HUES6 (cell line): ENCODE data around the gene GABPB1.

Experiments
- H3K27ac ChIP-seq: 2 replicates; pipeline ENCODE4 v1.7.0; 2013; ENCODE audit warnings: low read depth, mild to moderate bottlenecking, low read length, inconsistent platforms
- H3K27me3 ChIP-seq: 2 replicates; pipeline ENCODE4 v1.6.1; 2013; ENCODE audit warnings: low read length; ENCODE audit not compliant: control insufficient read depth, insufficient read depth
- H3K36me3 ChIP-seq: 2 replicates; pipeline ENCODE4 v1.6.1; 2013; ENCODE audit warnings: low read length; ENCODE audit not compliant: control insufficient read depth, insufficient read depth
- H3K4me1 ChIP-seq: 2 replicates; pipeline ENCODE4 v1.6.1; 2013; ENCODE audit warnings: low read length; ENCODE audit not compliant: control insufficient read depth, insufficient read depth
- H3K4me3 ChIP-seq: 2 replicates; pipeline ENCODE4 v1.5.1; 2013; ENCODE audit warnings: low read depth, low read length
- H3K9ac ChIP-seq: one replicate; pipeline ENCODE4 v1.6.1; 2013; ENCODE audit warnings: mild to moderate bottlenecking, low read length
- H3K9me3 ChIP-seq: 2 replicates; pipeline ENCODE4 v1.6.1; 2013; ENCODE audit warnings: low read depth, low read length; ENCODE audit not compliant: control insufficient read depth, insufficient read depth

Gene GABPB1

DNA sequence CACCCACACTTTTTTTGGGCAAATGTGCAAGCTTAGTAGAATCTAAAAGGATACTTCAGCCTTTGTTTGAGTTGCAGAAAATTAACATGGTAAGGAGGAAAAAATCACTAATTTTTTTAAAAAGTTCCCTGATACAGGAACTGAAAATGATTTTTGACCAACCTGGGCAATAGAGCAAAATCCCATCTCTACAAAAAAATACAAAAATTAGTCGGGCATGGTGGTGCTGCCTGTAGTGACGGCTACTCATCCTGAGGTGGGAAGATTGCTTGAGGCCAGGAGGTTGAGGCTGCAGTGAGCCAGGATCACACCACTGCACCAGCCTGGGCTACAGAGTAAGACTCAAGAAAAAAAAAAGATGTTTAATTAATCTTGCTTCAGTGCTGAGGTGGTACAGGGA is 10.6 kb upstream of the GABPB1 start:
- peaks cover 49% of the 10 kb centered on the region for H3K36me3 ChIP-seq
- no peaks in the 10 kb centered on the region for H3K9me3 ChIP-seq
- H3K27me3 ChIP-seq, result no peaks in the 10 kb centered on the region
- H3K4me3 ChIP-seq, result no peak overlapping the region
- no peaks in the 10 kb centered on the region for H3K4me1 ChIP-seq
- no peak overlapping the region for H3K27ac ChIP-seq
- no peak overlapping the region for H3K9ac ChIP-seq

DNA sequence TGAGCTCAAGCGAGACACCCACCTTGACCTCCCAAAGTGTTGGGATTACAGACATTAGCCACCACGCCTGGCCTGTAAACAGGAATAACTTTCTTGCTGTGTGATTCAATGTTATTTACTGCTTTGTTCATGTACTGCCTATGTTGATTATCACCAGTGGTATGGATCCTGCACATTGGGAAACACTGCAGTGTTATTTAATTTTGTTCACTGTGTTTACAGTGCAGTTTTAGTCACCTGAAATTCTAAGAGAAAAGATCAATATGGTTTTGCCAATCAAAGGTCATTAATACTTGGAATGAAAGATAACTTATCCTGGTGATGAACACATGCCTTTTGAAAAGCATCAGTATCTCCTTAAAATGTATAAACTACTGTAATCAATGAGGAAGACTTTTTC is 8.6 kb upstream of the GABPB1 start:
- Histone ChIP-seq H3K27ac (no peak overlapping the region), H3K9ac (no peak overlapping the region), H3K27me3 (no peaks in the 10 kb centered on the region), H3K4me3 (no peak overlapping the region), H3K4me1 (no peaks in the 10 kb centered on the region), H3K36me3 (peaks cover 55% of the 10 kb centered on the region), H3K9me3 (no peaks in the 10 kb centered on the region)

DNA sequence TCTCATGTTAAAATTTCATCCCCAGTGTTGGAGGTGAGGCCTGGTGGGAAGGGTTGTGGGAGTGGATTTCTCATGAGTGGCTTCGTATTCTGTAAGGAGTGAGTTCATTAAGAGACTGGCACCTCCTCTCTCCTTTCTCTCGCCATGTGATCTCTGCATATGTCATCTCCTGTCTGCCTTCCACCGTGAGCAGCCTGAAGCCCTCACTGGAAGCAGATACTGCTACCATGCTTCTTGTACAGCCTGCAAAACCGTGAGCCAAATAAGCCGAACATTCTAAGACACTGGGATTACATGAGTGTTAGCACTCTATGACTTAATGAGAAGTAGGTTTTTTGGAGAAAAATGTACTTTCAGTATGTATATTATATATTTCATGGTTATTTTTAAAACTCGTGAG is 6.8 kb upstream of the GABPB1 start:
- Histone ChIP-seq H3K36me3 (peaks cover 61% of the 10 kb centered on the region), H3K9me3 (no peaks in the 10 kb centered on the region), H3K9ac (no peak overlapping the region), H3K4me3 (no peak overlapping the region), H3K27me3 (no peaks in the 10 kb centered on the region), H3K27ac (no peak overlapping the region), H3K4me1 (peaks cover 4% of the 10 kb centered on the region; the same call in 1 of the 2 replicates)

DNA sequence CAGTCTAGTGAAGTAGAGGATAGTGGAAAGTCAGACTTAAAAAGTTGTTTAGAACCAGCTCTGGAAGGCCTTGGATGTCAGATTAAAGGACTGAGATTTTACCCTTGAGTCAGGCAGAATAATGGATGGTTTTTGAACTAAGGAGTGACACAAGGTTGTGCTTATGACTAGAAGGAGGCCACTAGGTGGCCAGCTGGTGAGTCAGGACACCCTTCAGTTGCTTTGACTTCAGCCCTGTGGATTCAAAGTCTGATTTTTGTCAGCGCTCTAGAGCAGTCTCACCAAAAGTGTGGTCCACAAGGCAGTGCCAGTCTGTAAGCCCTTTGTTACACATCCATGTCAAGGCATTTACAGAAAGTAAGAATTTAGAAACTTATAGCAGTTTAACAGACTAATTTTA is 3.8 kb upstream of the GABPB1 start:
- peaks cover 10% of the 10 kb centered on the region for H3K4me1 ChIP-seq
- no peak overlapping the region for H3K9ac ChIP-seq
- H3K4me3 ChIP-seq, result no peak overlapping the region
- H3K27ac ChIP-seq, result no peak overlapping the region
- H3K27me3 ChIP-seq, result no peaks in the 10 kb centered on the region
- peaks cover 54% of the 10 kb centered on the region for H3K36me3 ChIP-seq
- no peaks in the 10 kb centered on the region for H3K9me3 ChIP-seq

DNA sequence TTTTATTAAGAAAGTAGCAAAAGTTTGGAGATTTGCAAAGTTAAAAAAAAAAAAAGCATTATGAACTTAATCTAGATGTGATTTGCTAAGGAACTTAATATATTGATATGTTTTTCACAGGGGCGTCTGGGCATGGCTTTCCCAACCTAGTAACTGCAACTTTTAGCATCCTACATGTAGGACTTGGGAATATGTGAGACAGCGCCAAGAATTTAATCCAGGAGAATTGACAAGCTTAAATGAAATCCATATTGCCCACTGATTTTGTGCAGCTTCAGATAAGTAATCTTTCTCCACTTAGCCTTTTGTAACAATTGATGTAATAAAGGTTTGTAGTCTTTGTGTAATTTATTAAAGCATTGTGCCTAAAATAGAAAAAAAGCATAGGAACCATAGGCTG is 982 bp upstream of the GABPB1 start:
- Histone ChIP-seq H3K9ac (peak overlapping the region; percentile 95), H3K27ac (peak overlapping the region; percentile 98), H3K36me3 (peaks cover 30% of the 10 kb centered on the region), H3K9me3 (no peaks in the 10 kb centered on the region), H3K27me3 (no peaks in the 10 kb centered on the region), H3K4me3 (peak overlapping the region; percentile 98), H3K4me1 (peaks cover 10% of the 10 kb centered on the region)

DNA sequence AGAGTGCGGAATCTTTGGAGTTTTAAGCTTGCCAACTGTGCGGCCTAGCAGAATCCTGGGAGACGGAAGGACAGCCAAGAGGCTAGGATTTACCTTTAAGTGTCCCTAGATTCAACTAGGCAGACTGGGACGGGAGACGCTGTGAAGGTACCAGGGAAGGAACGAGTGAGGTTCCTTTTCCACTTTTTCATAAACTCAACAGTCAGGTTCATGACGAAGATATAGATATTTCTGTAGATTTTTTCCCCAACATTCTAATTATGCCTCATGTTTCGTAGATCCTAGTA is 564 bp upstream of the GABPB1 start:
- Histone ChIP-seq H3K4me1 (peaks cover 10% of the 10 kb centered on the region), H3K27ac (peak overlapping the region; percentile 98), H3K9me3 (no peaks in the 10 kb centered on the region), H3K27me3 (no peaks in the 10 kb centered on the region), H3K4me3 (peak overlapping the region; percentile 98), H3K9ac (peak overlapping the region; percentile 95), H3K36me3 (peaks cover 26% of the 10 kb centered on the region)

DNA sequence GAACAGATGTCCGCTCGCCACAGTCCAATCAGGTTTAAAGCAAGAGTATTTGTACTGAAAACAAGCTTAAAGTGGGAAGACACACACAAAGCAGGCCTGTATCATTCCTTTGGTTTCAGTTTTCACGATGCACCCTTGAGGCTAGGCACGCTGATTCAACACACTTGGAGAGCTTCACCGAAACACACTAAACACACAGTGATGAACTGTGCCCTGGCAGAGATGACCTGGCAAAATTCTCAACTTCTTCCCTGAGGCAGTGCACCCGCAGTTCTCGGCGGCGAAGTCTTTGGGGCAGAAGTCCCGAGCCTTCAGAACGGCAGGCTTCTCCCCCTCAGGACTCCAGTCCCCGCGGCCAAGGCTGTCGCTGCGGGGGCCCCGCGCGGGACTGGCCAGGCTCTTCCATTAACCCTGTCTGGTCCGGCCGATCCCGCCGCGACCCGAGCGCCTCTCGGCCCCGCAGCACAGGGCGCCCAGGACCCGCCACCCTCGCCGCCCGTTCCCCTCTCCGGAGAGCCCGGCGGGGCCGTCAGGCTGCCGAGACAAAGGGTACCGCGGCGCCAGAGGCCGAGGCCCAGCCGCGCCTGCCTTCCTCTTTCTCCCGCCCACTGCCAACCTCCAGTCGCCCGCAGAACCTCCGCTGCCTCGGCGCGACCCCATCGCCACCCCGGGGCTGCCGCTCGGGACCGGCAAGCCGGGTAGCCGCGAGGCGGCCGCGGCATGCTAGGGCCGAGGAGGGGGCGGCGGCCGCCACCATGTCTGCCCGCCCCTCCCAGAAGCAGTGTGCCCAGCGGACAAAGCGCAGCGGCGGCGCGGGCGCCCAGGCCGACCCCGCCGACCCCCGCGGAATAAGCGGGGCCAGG is 792 bp downstream of the GABPB1 start:
- peak overlapping the region; percentile 98 for H3K27ac ChIP-seq
- peaks cover 20% of the 10 kb centered on the region for H3K36me3 ChIP-seq
- H3K9me3 ChIP-seq, result no peaks in the 10 kb centered on the region
- H3K9ac ChIP-seq, result peak overlapping the region; percentile 95
- peaks cover 10% of the 10 kb centered on the region for H3K4me1 ChIP-seq
- H3K27me3 ChIP-seq, result no peaks in the 10 kb centered on the region
- peak overlapping the region; percentile 98 for H3K4me3 ChIP-seq

DNA sequence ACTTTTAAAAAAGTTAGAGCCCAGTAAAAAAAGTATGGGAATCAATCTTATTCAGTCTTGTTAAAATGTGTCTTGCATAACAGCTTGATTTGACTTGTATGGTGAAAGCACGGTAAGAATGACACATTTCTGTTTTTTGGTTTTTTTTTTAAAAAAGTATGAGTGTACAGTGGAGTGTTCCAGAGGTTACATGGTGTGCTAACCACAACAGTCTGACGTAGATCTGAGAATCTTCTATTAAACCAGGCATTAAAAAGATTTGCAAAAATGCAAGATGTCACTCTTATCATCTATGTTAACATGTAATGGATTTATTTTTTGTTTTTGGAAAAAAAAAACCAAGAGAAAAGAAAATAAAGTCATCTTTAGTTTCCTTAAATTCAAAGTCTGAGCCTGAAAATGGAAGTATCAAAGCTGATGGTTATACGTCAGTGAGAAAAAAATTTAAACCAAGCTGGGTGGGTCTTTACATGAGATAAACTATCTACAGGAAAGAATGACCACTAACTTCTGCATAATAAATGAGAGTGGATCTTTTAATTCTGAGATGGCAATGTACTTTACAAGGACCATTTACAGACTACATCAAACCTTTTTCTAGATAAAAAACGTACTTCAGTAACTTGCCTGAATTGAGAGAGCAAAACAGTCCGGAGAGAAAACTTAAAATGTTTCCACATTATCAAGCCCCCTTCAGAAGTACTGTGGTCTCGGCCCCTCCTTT is 1.6 kb downstream of the GABPB1 start:
- H3K27ac ChIP-seq, result peak overlapping the region; percentile 98
- H3K4me1 ChIP-seq, result peaks cover 10% of the 10 kb centered on the region
- peak overlapping the region; percentile 95 for H3K9ac ChIP-seq
- peaks cover 14% of the 10 kb centered on the region for H3K36me3 ChIP-seq
- no peaks in the 10 kb centered on the region for H3K27me3 ChIP-seq
- peak overlapping the region; percentile 98 for H3K4me3 ChIP-seq
- H3K9me3 ChIP-seq, result no peaks in the 10 kb centered on the region

DNA sequence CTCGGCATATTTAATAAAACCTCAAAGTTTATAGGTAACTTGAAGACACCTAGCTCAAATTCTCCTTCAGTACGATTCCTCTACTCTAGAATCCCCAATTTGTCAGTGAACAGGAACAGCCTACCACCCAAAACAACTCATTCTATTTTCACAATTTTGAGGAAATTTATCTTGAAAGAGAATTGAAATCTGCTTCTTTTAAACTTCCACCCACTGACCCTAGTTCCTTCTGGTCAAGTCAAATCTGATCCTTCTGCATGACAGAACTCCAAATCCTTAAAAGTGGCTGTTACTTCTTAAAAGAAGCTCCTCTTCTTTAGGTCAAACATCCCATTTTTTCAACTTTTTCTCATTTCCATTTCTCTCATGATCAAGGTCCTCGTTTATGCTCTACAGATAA is 4.4 kb downstream of the GABPB1 start:
- Histone ChIP-seq H3K4me3 (no peak overlapping the region), H3K36me3 (no peaks in the 10 kb centered on the region), H3K9me3 (no peaks in the 10 kb centered on the region), H3K4me1 (no peaks in the 10 kb centered on the region; the same call in 1 of the 2 replicates), H3K27ac (no peak overlapping the region), H3K9ac (no peak overlapping the region), H3K27me3 (no peaks in the 10 kb centered on the region)

DNA sequence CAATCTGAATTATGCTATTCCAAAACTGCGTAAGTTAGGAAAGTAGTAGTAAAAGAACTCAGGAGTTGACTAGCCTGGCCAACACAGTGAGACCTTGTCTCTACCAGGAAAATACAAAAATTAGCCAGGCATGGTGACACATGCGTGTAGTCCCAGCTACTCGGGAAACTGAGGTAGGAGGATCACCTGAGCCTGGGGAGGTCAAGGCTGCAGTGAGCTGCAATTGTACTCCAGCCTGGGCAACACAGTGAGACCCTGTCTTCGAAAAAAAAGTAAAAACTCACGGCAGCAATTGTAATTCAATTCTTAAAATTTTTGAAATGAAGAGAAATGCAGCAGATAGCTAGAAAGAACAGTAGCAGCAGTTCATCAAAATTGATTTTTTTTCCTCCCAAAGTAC is 9.7 kb downstream of the GABPB1 start:
- Histone ChIP-seq H3K27ac (no peak overlapping the region), H3K27me3 (no peaks in the 10 kb centered on the region), H3K4me3 (no peak overlapping the region), H3K9ac (no peak overlapping the region), H3K36me3 (no peaks in the 10 kb centered on the region), H3K4me1 (no peaks in the 10 kb centered on the region), H3K9me3 (no peaks in the 10 kb centered on the region)

DNA sequence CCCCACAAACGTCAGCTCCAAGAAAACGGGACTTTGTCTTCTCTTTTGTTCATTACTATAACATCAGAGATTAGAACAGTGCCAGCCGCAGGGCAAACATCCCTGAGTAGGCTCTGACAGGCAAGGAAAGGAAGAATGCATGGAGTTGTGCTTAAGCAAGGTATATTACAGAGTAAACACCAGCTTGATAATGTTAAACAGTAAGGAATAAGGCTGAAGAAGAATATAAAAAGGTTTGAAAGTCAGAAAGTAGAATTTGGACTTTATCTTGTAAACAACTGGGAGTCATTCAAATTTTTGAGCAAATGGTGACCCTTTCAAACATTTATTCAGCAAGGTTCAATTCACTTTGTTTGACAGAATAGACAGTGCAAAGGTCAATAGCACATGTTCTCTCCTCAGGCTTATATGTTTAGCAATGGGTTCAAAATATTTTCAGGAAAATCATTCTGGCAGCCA is 11.0 kb downstream of the GABPB1 start:
- Histone ChIP-seq H3K27ac (no peak overlapping the region), H3K36me3 (no peaks in the 10 kb centered on the region; the same call in 1 of the 2 replicates), H3K4me3 (no peak overlapping the region), H3K9me3 (no peaks in the 10 kb centered on the region), H3K27me3 (no peaks in the 10 kb centered on the region), H3K9ac (no peak overlapping the region), H3K4me1 (no peaks in the 10 kb centered on the region)
